PFSK-1 (cell line): ENCODE results near the gene FEZF2.

Experiments
- FOXP2 ChIP-seq: optimal IDR thresholded peaks from 2 replicates; pipeline ENCODE3; 2011; ENCODE audit warnings: borderline replicate concordance, control low read depth, inconsistent platforms; ENCODE audit not compliant: insufficient read depth; ENCODE audit errors: extremely low read length, extremely low read depth
- POLR2AphosphoS5 ChIP-seq: IDR thresholded peaks from 2 replicates; pipeline ENCODE4 v1.6.1; 2012; ENCODE audit warnings: low read depth, mild to moderate bottlenecking, control low read depth, low read length, moderate library complexity
- REST ChIP-seq, 2 experiments: IDR thresholded peaks; 2 replicates each; pipeline versions ENCODE4 v1.6.1 to v1.8.0; 2011 to 2012; ENCODE audit warnings: low read depth in 2 of 2, low read length in 2 of 2, control low read depth in 1 of 2, inconsistent platforms in 1 of 2, mild to moderate bottlenecking in 1 of 2, moderate library complexity in 1 of 2; ENCODE audit not compliant: insufficient read depth in 1 of 2
- TAF1 ChIP-seq: IDR thresholded peaks from 2 replicates; pipeline ENCODE4 v1.6.1; 2012; ENCODE audit warnings: low read length, control low read depth, borderline replicate concordance; ENCODE audit not compliant: insufficient read depth

GRCh38 chr3:62406945-62407344, 33.6 kb upstream of the FEZF2 start:
- no peak for TF ChIP-seq REST (IDR thresholded peaks at IDR 0.05; ENCODE audit: insufficient read depth in 1 of 2, low read depth in 2 of 2, low read length in 2 of 2)
- no peak for TF ChIP-seq TAF1
- no peak for TF ChIP-seq FOXP2
- TF ChIP-seq POLR2AphosphoS5: no peak
